IMR-90 (cell line): ENCODE results near the gene SWAP70. TPM values are rescaled to one million over a fixed set of nuclear protein-coding genes. Genes with fewer than 3 reads are reported as not detected.

Experiments
- ATAC-seq: fragments of 200-7000 bp; cut with Tn5 transposase; 2 replicates; pipeline ENCODE4 v1.9.1; 2020; ENCODE audit warnings: low read depth, mild to moderate bottlenecking, moderate library complexity
- BruUV-seq: library from RNA; stranded (reverse); fragments of 400-500 nt; replicated peaks from 2 replicates; lab custom pipeline; 2021; lab: Mats Ljungman, UMichigan
- CTCF ChIA-PET: fragments of 300-600 bp; formaldehyde crosslinking; extraction: SDS; loops from one replicate; lab custom pipeline; 2021; ENCODE audit warnings: antibody characterized with exemption; lab: Yijun Ruan, JAX
- POLR2A ChIA-PET: fragments of 300-600 bp; sonication (Branson Sonifier 250); formaldehyde crosslinking; loops from one replicate; lab custom pipeline; 2022; ENCODE audit warnings: antibody characterized with exemption; ENCODE audit not compliant: unreplicated experiment; lab: Charles Lee
- DNase-seq: peaks from one replicate; pipeline ENCODE4 v3.0.0; 2013
- H2AFZ ChIP-seq: replicated peaks from 2 replicates; pipeline ENCODE3; 2013; ENCODE audit warnings: low read length, mild to moderate bottlenecking; ENCODE audit not compliant: poor library complexity
- H2AK5ac ChIP-seq: 2 replicates; pipeline ENCODE4 v1.6.1; 2013; ENCODE audit warnings: low read depth, low read length, inconsistent platforms
- H2AK9ac ChIP-seq: replicated peaks from 2 replicates; pipeline ENCODE3; 2013; ENCODE audit warnings: mild to moderate bottlenecking, low read depth, low read length, moderate library complexity; ENCODE audit not compliant: poor library complexity
- H2BK120ac ChIP-seq: 2 replicates; pipeline ENCODE4 v1.6.1; 2013; ENCODE audit warnings: low read depth, low read length, inconsistent platforms
- H2BK15ac ChIP-seq: 3 replicates; pipeline ENCODE4 v1.6.1; 2013; ENCODE audit warnings: low read depth, low read length, inconsistent platforms
- H2BK20ac ChIP-seq: 2 replicates; pipeline ENCODE4 v1.6.1; 2013; ENCODE audit warnings: low read depth, mild to moderate bottlenecking, inconsistent platforms, low read length, moderate library complexity
- H2BK5ac ChIP-seq: 2 replicates; pipeline ENCODE4 v1.6.1; 2013; ENCODE audit warnings: mild to moderate bottlenecking, low read depth, low read length, inconsistent platforms; ENCODE audit not compliant: poor library complexity, severe bottlenecking
- H3K14ac ChIP-seq: replicated peaks from 2 replicates; pipeline ENCODE4 v1.6.1; 2013; ENCODE audit warnings: low read depth, low read length, inconsistent platforms
- H3K18ac ChIP-seq: 2 replicates; pipeline ENCODE4 v1.6.1; 2013; ENCODE audit warnings: low read depth, low read length, control low read depth
- H3K23ac ChIP-seq: 2 replicates; pipeline ENCODE4 v1.6.1; 2013; ENCODE audit warnings: low read depth, low read length, inconsistent platforms
- H3K27ac ChIP-seq: 2 replicates; pipeline ENCODE4 v1.5.1; 2013; ENCODE audit warnings: mild to moderate bottlenecking, control low read depth, low read length; ENCODE audit not compliant: insufficient read depth
- H3K27me3 ChIP-seq: 2 replicates; pipeline ENCODE4 v1.6.1; 2013; ENCODE audit warnings: low read length; ENCODE audit not compliant: control insufficient read depth, insufficient read depth
- H3K36me3 ChIP-seq: 2 replicates; pipeline ENCODE4 v1.6.1; 2013; ENCODE audit warnings: low read length, mixed read lengths; ENCODE audit not compliant: control insufficient read depth, insufficient read depth
- H3K4ac ChIP-seq: 2 replicates; pipeline ENCODE4 v1.6.1; 2013; ENCODE audit warnings: low read depth, low read length, inconsistent platforms
- H3K4me1 ChIP-seq: 2 replicates; pipeline ENCODE4 v1.6.1; 2013; ENCODE audit warnings: low read length, mixed read lengths; ENCODE audit not compliant: control insufficient read depth, insufficient read depth
- H3K4me2 ChIP-seq: 2 replicates; pipeline ENCODE4 v1.6.1; 2013; ENCODE audit warnings: low read depth, mild to moderate bottlenecking, control low read depth, low read length, moderate library complexity
- H3K4me3 ChIP-seq: 2 replicates; pipeline ENCODE4 v1.5.1; 2013; ENCODE audit warnings: low read depth, mild to moderate bottlenecking, control low read depth, low read length, moderate library complexity; ENCODE audit not compliant: insufficient read depth
- H3K56ac ChIP-seq: 2 replicates; pipeline ENCODE4 v1.6.1; 2013; ENCODE audit warnings: low read length, inconsistent platforms; ENCODE audit not compliant: insufficient read depth; ENCODE audit errors: extremely low read depth
- H3K79me1 ChIP-seq, 2 experiments: 2 replicates each; pipeline ENCODE4 v1.6.1; 2013; ENCODE audit warnings: low read length in 2 of 2, inconsistent platforms in 1 of 2, low read depth in 1 of 2
- H3K9ac ChIP-seq: 2 replicates; pipeline ENCODE4 v1.6.1; 2013; ENCODE audit warnings: low read depth, low read length, control low read depth
- H3K9me1 ChIP-seq: 2 replicates; pipeline ENCODE4 v1.6.1; 2013; ENCODE audit warnings: low read length, inconsistent platforms; ENCODE audit not compliant: insufficient read depth
- H3K9me3 ChIP-seq: 2 replicates; pipeline ENCODE4 v1.6.1; 2013; ENCODE audit warnings: low read length; ENCODE audit not compliant: control insufficient read depth, insufficient read depth
- H4K20me1 ChIP-seq: 2 replicates; pipeline ENCODE4 v1.6.1; 2013; ENCODE audit warnings: low read length, inconsistent platforms; ENCODE audit not compliant: insufficient read depth
- H4K5ac ChIP-seq: 2 replicates; pipeline ENCODE4 v1.6.1; 2013; ENCODE audit warnings: mild to moderate bottlenecking, low read depth, low read length, control low read depth
- H4K8ac ChIP-seq, 2 experiments: 2 replicates each; pipeline ENCODE4 v1.6.1; 2013; ENCODE audit warnings: low read depth in 2 of 2, low read length in 2 of 2, control low read depth in 1 of 2, inconsistent platforms in 1 of 2
- H4K91ac ChIP-seq: 2 replicates; pipeline ENCODE4 v1.6.1; 2013; ENCODE audit warnings: low read depth, low read length, inconsistent platforms; ENCODE audit not compliant: insufficient read depth
- BHLHE40 ChIP-seq: fragments of 150-350 bp; IDR thresholded peaks from 2 replicates; pipeline ENCODE4 v1.6.1; 2016; ENCODE audit warnings: mild to moderate bottlenecking, low read depth, low read length
- CEBPB ChIP-seq: IDR thresholded peaks from 2 replicates; pipeline ENCODE4 v1.6.1; 2012; ENCODE audit warnings: low read depth, low read length, improper control_type of control experiment
- FOS ChIP-seq: fragments of 150-350 bp; IDR thresholded peaks from 2 replicates; pipeline ENCODE4 v1.6.1; 2016; ENCODE audit warnings: low read depth, low read length
- MAZ ChIP-seq: IDR thresholded peaks from 2 replicates; pipeline ENCODE4 v1.6.1; 2012; ENCODE audit warnings: low read depth, mild to moderate bottlenecking, low read length, improper control_type of control experiment, moderate library complexity, borderline replicate concordance
- MXI1 ChIP-seq: IDR thresholded peaks from 2 replicates; pipeline ENCODE4 v1.6.1; 2012; ENCODE audit warnings: low read depth, mild to moderate bottlenecking, low read length, moderate library complexity, borderline replicate concordance
- NFE2L2 ChIP-seq: fragments of 150-350 bp; IDR thresholded peaks from 2 replicates; pipeline ENCODE4 v1.6.1; 2016; ENCODE audit warnings: low read depth, mild to moderate bottlenecking, low read length
- POLR2A ChIP-seq: IDR thresholded peaks from 2 replicates; pipeline ENCODE4 v1.6.1; 2012; ENCODE audit warnings: mild to moderate bottlenecking, low read depth, low read length
- RAD21 ChIP-seq: IDR thresholded peaks from 2 replicates; pipeline ENCODE4 v1.6.1; 2012; ENCODE audit warnings: low read length, improper control_type of control experiment
- RFX5 ChIP-seq: IDR thresholded peaks from 2 replicates; pipeline ENCODE4 v1.8.0; 2012; ENCODE audit warnings: low read depth, mild to moderate bottlenecking, low read length, moderate library complexity
- WGBS, 2 experiments: methylation state at CpG; one replicate each; pipeline versions ENCODE4 v1.1.5 to v1.1.7; 2013; ENCODE audit warnings: missing lambda C conversion rate in 2 of 2; ENCODE audit not compliant: insufficient read length in 1 of 2; ENCODE audit errors: extremely low coverage in 2 of 2; 5-methylcytosine and 5-hydroxymethylcytosine counted together
- dilution Hi-C: fragments of 300-500 bp; cut with HindIII; formaldehyde crosslinking; loops from one replicate; pipeline ENCODE4 v1.14.3; 2018; ENCODE audit warnings: low sequenced_read_pairs; ENCODE audit not compliant: unreplicated experiment
- in situ Hi-C: fragments of 300-500 bp; cut with MboI; formaldehyde crosslinking; loops from 3 replicates; pipeline ENCODE4 v1.14.3; 2019; ENCODE audit warnings: low sequenced_read_pairs, inconsistent platforms, mixed read lengths
- intact Hi-C: fragments of 100-400 bp; cut with micrococcal nuclease; formaldehyde crosslinking; loops from 2 replicates; pipeline ENCODE4 v1.10.0; 2022
- polyA plus RNA-seq, 3 experiments: library from polyadenylated mRNA; depleted of rRNA; stranded (reverse); fragments of >200 nt; gene quantifications; 2 replicates each; pipeline ENCODE4 v1.2.3, GENCODE V29; 2012; ENCODE audit warnings: low replicate concordance in 1 of 3
- total RNA-seq: library from RNA; depleted of rRNA; stranded (reverse); fragments of >200 nt; gene quantifications from 2 replicates; pipeline ENCODE4 v1.2.3, GENCODE V29; 2012
- TF ChIP-seq, protein P1 (sequence below): conservative IDR thresholded peaks from 2 replicates; pipeline ENCODE4 v1.5.1; 2012; ENCODE audit warnings: mild to moderate bottlenecking, low read depth, low read length, improper control_type of control experiment
- TF ChIP-seq, protein P2 (sequence below): fragments of 150-350 bp; IDR thresholded peaks from 2 replicates; pipeline ENCODE4 v1.6.1; 2017; ENCODE audit warnings: mild to moderate bottlenecking, antibody characterized with exemption, low read length, low read depth

SWAP70 gene
- total and polyA plus RNA-seq, 2 of the 4 experiments (the other 2 are of a cell fraction): 15.5 to 19.9 TPM

DNA sequence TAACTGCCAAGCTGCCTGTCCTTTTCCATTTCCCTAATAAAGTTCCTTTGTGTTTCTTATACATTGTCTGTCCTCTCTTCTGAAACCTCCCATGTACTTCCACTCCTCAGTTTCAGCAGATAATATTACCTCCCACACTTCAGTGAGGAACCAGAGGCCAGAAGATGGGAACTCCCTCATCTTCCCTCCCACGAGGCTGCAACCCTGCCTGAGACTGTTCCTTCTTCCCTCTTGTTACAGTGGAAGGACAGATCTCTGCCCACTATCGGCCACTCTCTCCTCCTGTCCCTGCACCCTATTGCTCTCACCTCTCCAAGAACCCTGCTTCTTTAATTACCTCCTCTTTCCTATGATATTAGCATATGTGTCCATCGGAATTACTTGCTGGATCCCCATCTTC, 38.1 kb upstream of the SWAP70 start:
- intact Hi-C loops: no loop called here
- no TSS peak for BruUV-seq

More for the DNA sequence above, 38.1 kb upstream of the SWAP70 start:
- Histone ChIP-seq H2AK9ac (no peak overlapping the region), H3K4me1 (peaks cover 3% of the 10 kb centered on the region; the same call in 1 of the 2 replicates), H4K8ac (no peak overlapping the region), H3K4ac (no peak overlapping the region), H4K91ac (no peak overlapping the region), H3K27me3 (no peaks in the 10 kb centered on the region), H3K79me1 (no peaks in the 10 kb centered on the region), H4K5ac (no peak overlapping the region), H2BK5ac (no peak overlapping the region), H3K9me3 (no peaks in the 10 kb centered on the region), H3K4me2 (no peak overlapping the region), H3K36me3 (no peaks in the 10 kb centered on the region), H4K20me1 (no peaks in the 10 kb centered on the region), H3K14ac (no peak overlapping the region), H3K9ac (no peak overlapping the region), H2BK15ac (no peak overlapping the region), H3K18ac (no peak overlapping the region), H3K56ac (no peak overlapping the region), H2BK20ac (no peak overlapping the region), H3K27ac (no peak overlapping the region), H3K9me1 (peaks cover 3% of the 10 kb centered on the region; the same call in 1 of the 2 replicates), H3K4me3 (no peak overlapping the region), H2AFZ (no peak overlapping the region), H2BK120ac (no peak overlapping the region), H3K23ac (no peak overlapping the region), H2AK5ac (no peak overlapping the region)
- POLR2A ChIA-PET: interaction anchor here (0.6 kb wide), 1 partner anchor 165 kb away, joined by 5 read pairs; the partner anchor contains the start of gene ZNF143
- in situ Hi-C loops: no loop called here
- dilution Hi-C loops: no loop called here
- ATAC-seq (no peak), DNase-seq (no peak)
- CTCF ChIA-PET: no interaction called here
- TF ChIP-seq NFE2L2 (no peak), RFX5 (no peak), POLR2A (no peak), RAD21 (no peak), BHLHE40 (no peak), CEBPB (no peak), FOS (no peak), MAZ (no peak), MXI1 (no peak)
- TF ChIP-seq, protein P1, sequence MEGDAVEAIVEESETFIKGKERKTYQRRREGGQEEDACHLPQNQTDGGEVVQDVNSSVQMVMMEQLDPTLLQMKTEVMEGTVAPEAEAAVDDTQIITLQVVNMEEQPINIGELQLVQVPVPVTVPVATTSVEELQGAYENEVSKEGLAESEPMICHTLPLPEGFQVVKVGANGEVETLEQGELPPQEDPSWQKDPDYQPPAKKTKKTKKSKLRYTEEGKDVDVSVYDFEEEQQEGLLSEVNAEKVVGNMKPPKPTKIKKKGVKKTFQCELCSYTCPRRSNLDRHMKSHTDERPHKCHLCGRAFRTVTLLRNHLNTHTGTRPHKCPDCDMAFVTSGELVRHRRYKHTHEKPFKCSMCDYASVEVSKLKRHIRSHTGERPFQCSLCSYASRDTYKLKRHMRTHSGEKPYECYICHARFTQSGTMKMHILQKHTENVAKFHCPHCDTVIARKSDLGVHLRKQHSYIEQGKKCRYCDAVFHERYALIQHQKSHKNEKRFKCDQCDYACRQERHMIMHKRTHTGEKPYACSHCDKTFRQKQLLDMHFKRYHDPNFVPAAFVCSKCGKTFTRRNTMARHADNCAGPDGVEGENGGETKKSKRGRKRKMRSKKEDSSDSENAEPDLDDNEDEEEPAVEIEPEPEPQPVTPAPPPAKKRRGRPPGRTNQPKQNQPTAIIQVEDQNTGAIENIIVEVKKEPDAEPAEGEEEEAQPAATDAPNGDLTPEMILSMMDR: no peak
- TF ChIP-seq, protein P2, sequence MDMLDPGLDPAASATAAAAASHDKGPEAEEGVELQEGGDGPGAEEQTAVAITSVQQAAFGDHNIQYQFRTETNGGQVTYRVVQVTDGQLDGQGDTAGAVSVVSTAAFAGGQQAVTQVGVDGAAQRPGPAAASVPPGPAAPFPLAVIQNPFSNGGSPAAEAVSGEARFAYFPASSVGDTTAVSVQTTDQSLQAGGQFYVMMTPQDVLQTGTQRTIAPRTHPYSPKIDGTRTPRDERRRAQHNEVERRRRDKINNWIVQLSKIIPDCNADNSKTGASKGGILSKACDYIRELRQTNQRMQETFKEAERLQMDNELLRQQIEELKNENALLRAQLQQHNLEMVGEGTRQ: no peak
- 50% methylated on average over 1 of the region's 3 CpGs; no CpG with 5 or more reads in 1 of the 2 experiments for WGBS, 2 experiments
